HG02798 (cell line): ENCODE results near the gene RNASE7.

ENCODE experiments used
- ATAC-seq: cut with Tn5 transposase; IDR thresholded peaks from one replicate; pipeline ENCODE4 v1.9.1; 2021; ENCODE audit warnings: mild to moderate bottlenecking; ENCODE audit not compliant: unreplicated experiment, poor library complexity

The RNASE7 gene

GRCh38 chr14:21042918-21043317, 756 bp downstream of the RNASE7 start:
- no peak for ATAC-seq

- no peak for ATAC-seq
Observed at GRCh38 chr14:21043387-21043973, 1.3 kb downstream of the RNASE7 start.

- ATAC-seq, result no peak
Observed at GRCh38 chr14:21043974-21044618, 1.9 kb downstream of the RNASE7 start.

DNA sequence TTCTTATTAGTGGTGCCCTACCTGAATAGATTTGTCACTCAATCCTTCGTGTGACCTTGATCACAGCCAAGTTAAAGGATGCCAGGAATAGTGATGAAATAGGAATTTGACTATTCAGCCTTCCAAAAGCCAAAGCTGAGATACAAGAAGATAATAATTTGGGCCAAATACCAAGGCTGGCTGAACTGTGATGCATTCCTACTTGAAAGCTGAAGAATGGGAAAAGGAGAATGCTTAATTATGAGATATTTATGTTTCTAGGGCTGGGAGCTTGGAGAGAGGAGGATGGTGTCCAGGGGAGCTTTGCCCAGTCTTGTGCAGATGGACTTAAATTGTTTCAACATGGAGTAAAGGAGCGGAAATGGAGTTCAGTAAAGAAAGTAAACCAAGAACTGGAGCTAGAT, 5.2 kb downstream of the RNASE7 start:
- no peak for ATAC-seq

DNA sequence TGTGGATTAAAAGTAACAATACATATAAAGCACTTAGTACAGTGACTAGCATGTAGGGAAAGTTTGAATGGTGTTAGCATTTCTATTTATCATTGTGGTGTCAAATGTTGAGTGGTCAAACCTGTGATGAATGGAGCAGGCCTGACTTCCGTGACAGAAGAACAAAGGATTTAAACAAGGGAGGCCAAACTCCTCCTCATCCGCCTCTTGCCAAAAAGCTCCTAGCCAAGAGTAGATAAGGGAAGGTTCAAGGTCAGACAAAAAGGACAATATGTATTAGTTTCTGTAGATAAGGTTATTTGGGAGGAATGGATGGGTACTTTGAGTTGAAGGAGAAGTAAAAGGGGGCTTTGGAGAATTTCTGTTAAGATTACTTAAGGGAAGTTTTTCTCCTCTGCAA, 6.5 kb downstream of the RNASE7 start:
- ATAC-seq, result no peak

DNA sequence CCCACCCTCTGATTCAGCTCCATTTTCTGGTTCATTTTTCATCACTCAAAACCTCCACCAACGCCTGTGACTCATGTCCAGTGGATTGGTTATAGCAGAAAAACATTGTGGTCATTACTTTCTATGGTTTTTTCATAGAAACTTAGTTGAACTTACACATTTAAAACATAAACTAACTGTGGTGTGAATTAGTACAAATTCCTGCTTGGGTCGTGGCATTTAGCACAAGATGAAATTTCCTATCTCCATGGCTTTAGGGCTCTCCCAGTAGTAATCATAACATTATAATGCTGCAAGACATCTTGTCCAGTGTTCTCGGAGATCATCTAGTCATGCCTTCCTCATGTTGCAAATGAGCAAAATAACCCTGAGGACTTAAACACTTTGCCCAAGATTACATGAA, 7.1 kb downstream of the RNASE7 start:
- ATAC-seq, result no peak

GRCh38 chr14:21050597-21050996, 8.4 kb downstream of the RNASE7 start:
- no peak for ATAC-seq

DNA sequence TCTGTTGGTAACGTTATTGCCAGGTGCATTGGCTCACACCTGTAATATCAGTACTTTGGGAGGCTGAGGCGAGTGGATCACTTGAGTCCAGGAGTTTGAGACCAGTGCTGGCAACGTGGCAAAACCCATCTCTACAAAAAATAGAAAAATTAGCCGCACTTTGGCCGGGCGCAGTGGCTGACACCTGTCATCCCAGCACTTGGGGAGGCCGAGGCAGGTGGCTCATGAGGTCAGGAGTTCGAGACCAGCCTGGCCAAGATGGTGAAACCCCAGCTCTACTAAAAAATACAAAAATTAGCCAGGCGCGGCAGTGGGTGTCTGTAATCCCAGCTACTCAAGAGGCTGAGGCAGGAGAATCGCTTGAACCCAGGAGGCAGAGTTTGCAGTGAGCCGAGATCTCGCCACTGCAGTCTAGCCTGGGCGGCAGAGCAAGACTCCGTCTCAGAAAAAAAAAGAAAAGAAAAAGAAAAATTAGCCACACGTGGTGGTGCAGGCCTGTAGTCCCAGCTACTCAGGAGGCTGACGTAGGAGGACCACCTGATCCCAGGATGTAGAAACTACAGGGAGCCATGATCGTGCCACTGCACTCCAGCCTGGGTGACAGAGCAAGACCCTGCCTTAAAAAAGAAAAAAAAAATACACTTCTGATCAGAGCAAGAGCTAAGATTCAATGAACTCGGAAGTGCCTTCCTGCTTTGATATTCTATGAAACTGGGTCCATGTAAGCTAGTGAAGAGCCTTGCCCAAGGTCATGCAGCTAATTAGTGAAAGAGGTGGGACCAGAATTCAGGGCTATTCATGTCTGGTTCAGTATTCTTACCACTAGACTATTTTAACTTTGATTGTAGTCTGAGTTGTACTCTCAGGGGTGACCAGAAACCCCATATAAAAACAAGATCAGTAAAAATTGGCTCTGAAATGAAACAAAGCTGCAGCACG, 11.3 kb downstream of the RNASE7 start:
- ATAC-seq, result no peak

DNA sequence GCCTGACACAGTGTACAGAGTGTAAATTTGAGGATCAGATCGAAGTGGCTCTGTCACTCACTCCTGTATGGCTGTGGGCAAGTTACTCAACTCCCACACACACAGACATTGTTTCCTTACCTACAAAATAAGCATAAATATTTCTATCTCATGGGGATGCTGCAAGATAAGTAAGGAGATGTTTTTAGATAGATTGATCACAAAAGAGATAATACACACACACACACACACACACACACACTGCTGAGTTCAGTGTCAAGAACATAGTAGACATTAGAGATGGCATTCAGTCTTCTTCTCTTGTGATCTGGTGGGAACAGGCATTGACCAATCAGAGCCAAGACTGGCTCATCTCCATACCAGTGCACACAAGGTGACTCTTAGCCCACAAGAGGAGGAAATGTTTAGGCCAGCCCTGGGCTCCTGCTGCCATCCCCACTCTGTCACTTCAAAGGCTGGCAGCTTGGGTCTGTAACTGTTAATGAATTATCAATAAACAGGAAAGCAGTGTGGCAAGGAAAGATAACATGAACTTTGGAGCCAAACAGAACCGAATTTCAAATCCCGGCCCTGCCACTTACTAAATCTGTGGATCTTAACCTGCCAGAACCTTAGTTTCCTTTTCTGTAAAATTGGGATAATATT, 12.1 kb downstream of the RNASE7 start:
- no peak for ATAC-seq

DNA sequence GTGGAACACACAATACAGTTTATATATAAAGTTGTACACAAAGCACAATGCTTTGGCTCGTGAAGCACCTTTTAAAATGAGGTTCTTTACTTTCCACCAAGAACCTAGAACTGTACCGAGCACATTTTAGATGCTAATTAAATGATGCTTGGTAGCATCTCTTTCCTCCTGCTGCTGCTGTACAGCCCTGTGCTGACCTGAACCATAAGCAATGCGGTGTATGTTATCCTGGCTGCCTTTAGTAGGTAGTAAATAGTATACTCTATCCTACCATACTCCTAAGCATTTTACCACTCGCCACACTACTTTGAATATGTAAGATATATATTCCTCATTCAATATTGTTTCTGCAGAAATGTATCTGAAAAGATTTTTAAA, 12.6 kb downstream of the RNASE7 start:
- ATAC-seq, result no peak

DNA sequence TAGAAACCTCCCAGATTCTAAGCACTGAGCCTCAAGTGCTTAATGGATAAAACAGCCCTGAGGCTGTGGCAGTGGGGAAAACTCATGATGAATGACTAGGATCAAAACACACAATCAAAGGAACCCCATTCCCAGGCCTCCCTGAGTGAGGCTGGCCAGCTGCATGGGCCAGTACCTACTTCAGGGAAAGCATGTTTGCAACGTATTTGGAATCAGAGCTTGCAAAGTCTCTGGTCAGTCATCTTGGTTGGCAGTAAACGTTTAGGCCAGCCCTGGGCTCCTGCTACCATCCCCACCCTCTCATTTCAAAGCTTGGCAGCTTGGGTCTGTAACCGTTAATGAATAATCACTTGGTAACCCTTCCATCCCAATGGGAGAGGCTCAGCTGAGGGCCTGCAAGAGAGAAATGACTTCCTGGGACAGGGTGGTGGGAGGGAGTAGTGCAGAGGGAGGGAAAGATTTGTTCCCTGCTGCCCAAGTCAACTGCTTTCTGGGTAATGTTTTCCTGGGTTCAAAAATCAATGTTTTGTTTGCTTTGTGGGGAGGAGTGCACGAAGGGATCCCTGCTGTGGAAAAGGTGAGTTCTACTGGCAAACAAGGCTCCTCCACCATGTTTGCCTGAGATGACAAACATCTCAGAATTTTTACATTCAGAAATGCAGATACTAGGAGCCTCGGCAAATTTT, 13.4 kb downstream of the RNASE7 start:
- no peak for ATAC-seq

- ATAC-seq, result no peak
Observed at GRCh38 chr14:21056520-21057163, 14.5 kb downstream of the RNASE7 start.

DNA sequence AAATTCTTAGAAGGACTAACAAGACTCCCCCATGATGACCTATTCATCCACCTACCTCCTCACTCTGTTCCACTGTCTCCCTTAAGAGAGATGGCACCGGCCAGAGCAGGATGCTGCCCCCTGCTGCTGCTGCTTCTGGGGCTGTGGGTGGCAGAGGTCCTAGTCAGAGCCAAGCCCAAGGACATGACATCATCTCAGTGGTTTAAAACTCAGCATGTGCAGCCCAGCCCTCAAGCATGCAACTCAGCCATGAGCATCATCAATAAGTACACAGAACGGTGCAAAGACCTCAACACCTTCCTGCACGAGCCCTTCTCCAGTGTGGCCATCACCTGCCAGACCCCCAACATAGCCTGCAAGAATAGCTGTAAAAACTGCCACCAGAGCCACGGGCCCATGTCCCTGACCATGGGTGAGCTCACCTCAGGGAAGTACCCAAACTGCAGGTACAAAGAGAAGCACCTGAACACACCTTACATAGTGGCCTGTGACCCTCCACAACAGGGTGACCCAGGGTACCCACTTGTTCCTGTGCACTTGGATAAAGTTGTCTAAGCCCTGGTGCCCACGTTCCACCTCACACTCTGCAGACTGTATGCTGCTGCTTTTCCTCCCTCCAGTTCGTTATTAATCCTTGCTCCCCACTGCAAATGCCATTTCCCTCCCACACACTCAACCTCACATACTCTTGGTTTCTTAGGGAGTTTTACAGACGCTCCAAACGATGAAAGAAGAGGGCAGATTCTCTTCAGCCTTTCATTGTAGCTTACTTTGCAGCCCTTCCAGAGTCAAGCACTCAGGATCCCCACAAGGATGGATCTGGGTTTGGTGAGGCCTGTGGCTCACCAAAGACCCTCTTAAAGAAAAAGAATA, 15.9 kb downstream of the RNASE7 start, which contains the start of gene RNASE8:
TSS of gene RNASE8 (plus strand) at position 20 of the 873 bp plus-strand sequence. CDS start at position 91, 71 bp downstream.
- no peak for ATAC-seq

DNA sequence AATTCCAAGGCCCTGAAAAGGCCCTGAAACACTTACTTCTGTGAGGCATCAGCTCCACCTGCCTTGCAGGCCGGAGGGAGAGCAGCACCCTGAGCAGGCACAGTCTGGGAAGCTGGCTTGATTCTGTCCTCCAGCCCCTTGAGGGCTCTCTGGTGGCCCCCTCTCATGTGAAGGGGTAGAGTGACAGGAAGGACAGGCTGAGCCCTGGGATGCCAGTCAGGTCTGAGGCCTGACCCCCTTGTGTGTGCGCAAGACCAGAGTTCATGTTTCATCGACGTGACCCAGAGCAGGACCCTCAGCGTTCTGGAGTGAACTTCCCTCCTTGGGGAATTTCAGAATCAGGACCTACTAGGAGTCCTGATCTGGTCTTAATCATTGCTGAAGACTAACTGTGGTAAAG, 16.7 kb downstream of the RNASE7 start:
- no peak for ATAC-seq

GRCh38 chr14:21059842-21060613, 17.9 kb downstream of the RNASE7 start:
- no peak for ATAC-seq

- ATAC-seq, result no peak
Observed at GRCh38 chr14:21060614-21061346, 18.6 kb downstream of the RNASE7 start.

DNA sequence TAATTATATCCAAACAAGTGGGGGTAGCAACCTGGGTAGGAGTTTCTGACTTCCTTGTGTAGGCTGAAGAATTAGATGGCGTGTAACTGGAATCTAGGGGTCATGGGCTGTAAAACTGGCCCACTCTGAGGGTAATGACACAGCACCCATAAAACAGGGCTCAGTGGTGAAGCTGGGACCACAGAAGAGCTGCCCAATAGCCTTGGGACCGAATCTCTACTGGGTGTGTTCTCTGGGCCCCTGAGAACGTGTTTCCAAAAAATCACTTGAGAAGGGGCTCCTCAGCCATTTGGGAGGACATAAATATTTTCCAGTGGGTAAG, 19.1 kb downstream of the RNASE7 start:
- ATAC-seq, result no peak

DNA sequence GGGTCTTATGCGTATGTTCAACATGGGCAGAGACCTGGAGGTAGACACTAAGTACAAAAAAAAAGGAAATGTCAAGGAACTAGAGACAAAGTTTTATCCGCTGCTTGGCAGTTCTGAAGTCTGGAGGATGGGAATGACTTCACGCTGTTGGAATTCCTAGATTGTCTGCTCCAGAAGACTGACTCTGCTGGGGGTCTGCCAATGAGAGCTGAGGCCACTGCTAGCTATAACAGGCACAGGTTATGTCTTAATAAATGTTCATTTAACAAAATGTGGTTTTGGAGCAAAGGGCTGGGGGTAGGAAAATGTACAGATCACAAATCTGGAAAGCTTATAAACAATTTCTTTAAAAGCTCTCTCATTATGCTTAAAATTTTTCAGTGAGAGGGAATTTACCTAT, 21.3 kb downstream of the RNASE7 start:
- ATAC-seq, result no peak
